GM18520 (cell line): Measurements from ENCODE around the gene FSCN2.

ENCODE experiments used
- ATAC-seq: cut with Tn5 transposase; IDR thresholded peaks from one replicate; pipeline ENCODE4 v1.9.1; 2021; ENCODE audit not compliant: unreplicated experiment

The FSCN2 gene

DNA sequence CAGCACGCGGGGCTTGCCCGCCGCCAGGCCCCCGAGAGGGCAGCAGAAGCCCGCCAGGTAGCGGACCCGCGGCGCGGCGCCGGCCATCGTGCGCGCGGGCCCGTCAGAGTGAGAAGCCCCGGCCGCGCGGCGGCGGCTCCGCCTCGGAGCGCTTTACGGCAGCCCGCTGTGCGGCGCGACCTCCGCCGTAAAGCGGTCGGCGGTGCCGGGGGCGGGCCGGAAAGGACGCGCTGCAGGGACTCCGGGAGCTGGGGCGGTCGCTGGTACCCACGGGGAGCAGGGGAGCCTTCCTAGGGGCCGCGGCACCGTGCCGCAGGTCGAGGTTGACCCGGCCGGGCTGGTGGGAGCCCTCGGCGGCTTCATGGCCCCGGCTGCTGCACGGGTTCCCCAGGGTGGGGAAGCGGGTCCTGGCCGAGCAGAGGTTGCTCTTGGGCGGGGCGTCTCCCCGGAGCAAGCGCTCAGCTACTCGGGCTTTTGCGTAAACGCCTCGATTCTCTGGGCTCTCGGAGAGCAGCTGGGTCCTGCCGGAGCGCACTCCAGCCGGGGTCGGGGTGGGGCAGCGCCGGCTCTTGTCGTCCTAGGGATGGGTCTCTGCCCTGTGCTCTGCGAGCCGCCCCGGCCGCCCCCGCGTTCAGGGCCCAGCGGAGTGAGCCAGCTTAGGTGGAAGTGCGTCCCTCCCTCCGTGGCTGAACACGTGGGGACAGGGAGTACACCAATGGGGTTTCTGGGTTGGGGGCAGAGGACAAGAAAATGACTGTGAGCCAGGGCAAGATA is 24.3 kb downstream of the FSCN2 start, which contains the start of gene FAAP100:
FAAP100 (minus strand) TSS at position 110 of the 774 bp plus-strand sequence; CDS start at position 87, 23 bp downstream.
- ATAC-seq = peak; percentile 41

- ATAC-seq = peak; percentile 12
Measured at GRCh38 chr17:81553018-81553615, 24.9 kb downstream of the FSCN2 start.

GRCh38 chr17:81553616-81554181 is 25.5 kb downstream of the FSCN2 start:
- no peak for ATAC-seq

GRCh38 chr17:81556175-81556691 is 28.1 kb downstream of the FSCN2 start:
- no peak for ATAC-seq

GRCh38 chr17:81556863-81557262 is 28.7 kb downstream of the FSCN2 start:
- no peak for ATAC-seq

DNA sequence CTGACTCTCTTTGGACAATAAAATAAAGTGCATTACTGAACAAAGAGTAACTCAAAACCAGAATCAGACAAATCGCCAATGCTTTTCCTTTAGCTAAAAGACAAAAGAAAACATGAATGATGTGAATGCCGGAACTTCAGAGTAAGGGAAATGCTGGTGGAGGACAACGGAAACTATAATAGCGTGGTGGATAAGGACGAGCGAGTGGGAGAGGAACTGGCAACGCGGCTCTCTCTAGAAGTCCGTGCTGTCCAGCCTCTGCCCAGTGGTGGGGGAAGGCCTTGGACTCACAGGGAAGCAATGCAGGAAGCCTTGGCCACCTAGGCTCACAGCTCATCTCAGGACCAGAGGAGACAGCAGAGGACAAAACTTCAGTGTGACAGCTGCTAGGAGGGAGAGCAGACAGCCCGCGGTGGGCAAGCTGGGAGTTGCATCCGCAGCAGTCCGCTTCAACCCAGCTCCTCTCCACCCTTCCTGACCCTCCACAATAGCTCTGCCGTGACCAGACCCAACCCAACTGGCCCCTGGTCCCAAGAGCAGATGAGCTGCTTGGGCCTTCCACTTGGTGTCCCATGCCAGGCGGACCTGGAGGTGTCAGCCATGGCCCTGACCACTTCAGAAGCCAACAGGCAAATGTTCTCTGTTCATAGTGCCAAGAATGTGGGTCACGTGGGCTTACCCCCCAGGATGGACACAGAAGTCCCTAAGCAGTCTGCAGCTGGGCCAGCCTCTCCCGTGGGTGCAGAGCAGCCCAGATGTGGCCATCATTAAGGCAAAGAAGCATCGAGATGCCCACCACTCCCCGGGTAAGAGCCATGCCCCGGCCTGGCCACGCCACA is 29.3 kb downstream of the FSCN2 start:
- ATAC-seq = no peak

DNA sequence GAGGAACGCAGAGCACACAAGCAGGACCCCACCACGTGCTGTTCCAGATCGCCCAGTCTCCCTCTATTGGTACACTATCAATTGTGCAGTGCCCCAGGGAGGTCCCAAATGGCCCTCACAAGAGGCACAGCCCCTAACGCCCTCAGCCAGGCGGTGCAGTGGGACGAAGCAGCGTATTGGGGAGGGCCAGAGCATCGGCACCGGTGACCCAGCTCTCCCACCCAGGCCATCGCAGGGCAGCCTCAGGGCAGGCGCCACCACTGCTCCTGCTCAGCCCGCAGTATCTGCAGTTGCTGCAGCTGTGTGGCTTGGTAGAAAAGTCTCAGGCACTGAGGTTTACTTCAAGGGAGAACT is 29.9 kb downstream of the FSCN2 start:
- no peak for ATAC-seq

- no peak for ATAC-seq
Measured at GRCh38 chr17:81558941-81559806, 31.0 kb downstream of the FSCN2 start.

- no peak for ATAC-seq
Measured at GRCh38 chr17:81561494-81561885, 33.3 kb downstream of the FSCN2 start.

GRCh38 chr17:81563861-81564586 is 35.8 kb downstream of the FSCN2 start:
- no peak for ATAC-seq

DNA sequence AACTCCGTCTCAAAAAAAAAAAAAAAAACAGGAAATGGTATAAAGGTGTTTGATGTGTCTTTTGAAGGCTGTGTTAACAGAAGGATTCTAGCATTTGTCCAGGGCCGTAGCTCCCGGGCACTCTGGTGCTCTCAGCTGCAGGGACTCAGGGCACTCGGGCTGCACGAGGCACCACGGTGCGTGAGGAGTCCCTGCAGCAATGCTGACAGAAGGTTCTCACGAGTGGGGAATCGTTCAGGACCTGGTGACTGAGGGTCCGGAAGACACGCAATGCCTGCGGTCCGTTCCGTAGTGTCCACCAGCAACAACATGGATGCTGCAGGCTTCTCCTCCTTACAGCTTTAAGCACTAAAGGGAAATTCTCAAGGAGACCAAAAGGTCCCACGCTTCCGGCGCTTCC is 36.6 kb downstream of the FSCN2 start:
- ATAC-seq = no peak

DNA sequence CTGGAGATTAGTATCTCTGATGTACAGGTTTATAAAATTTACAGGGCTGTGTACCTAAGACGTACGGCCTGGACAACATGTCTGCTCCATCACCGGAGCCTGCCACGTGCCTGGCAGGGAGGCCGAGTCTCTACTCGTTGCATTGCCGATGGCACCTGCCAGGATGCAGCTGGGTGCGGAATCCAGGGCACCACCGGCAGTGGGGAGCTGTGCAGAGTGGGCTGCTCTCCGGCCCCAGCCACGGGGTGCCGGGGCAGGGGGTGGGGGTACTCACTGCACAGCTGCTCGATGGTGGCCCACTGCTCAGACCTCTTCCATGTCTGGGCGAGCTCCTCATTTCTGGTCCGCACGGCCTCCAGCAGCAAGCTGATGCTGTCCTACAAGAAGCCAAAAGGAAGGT is 37.1 kb downstream of the FSCN2 start:
- no peak for ATAC-seq

DNA sequence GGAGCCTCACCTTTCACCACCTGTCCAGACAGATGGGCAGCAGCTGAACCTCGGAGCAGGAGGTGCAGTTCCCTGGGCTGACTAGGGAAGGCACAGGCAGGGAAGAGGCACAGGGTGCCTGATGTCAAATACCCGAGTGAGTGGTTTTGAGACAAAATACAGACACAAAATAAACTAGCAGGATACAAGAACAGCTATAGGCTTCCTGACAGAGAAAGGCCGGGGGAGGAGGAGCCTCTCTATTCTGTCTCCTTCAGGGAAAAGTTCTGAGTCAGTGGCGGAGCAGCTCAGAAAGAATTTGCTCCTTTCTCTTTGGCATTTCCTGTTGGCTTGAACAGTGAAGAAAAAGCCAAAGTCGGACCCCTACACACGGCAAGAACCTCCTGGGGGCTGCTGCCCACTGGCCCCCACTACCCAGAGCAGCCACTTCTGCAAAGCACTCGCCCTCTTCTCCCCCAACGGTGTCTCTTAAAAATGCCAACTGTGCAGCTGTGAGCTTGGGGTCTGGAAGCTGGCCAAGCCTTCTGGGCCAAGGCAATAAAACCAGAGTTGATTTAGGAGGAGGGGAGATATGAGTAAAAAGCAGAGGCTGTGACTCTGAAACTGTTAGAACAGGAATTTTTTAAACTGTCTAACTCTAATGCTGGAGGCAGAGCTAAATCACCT is 38.4 kb downstream of the FSCN2 start:
- no peak for ATAC-seq

DNA sequence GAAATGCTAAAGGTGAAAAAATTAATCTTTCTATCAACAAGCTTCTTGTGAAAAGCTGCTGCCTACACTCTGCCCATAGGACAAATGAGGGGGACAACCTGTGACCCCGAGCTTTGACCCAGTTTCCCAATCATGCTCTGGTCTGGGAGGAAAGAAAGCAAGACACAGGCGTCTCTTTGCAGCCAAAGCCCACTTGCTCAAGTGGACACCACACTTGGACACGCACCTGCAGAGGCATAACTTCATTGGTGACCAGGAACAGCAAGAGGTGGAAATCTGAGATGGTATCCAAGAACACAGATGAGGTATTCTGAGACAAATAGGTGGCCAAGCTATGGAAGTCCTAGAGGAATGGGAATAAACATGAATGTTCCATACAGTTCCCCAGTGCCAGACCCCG is 39.0 kb downstream of the FSCN2 start:
- ATAC-seq = no peak

- ATAC-seq = no peak
Measured at GRCh38 chr17:81568416-81568815, 40.2 kb downstream of the FSCN2 start.

- no peak for ATAC-seq
Measured at GRCh38 chr17:81569986-81570514, 41.9 kb downstream of the FSCN2 start.

DNA sequence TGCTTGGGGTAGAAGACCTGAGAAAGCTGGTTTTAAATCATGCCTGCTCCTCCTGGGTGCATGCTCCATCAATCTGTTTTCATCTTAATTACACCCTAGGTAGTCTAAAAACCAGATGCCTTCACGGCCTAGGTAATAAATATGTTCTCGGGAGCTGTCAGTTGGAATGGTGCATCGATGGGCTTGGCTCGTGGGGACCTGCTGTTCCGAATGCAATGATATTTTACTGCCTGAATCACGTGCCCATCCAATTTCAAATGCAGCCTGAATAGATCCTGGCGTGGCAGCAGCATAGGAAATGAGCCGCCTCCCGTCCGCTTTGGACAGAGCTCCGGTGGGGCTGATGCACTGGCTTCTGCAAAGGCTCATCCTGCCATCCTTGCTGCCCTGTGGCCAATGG is 42.8 kb downstream of the FSCN2 start:
- no peak for ATAC-seq

- no peak for ATAC-seq
Measured at GRCh38 chr17:81572563-81573168, 44.5 kb downstream of the FSCN2 start.
